Muscle layer of colon (tissue), 2 donors: Measurements from ENCODE around the gene PSMG1.
A peak's percentile ranks its signal among the peaks of the same experiment; 100 is the strongest.
"Not testable (repeated sequence)": the region's sequence is repeated elsewhere in the genome, so short reads cannot be mapped to it uniquely, and the experiment has no call there.

Experiments
- H3K27ac ChIP-seq: one replicate; pipeline ENCODE4 v1.7.0; 2013; ENCODE audit warnings: low read depth, mild to moderate bottlenecking, low read length, moderate library complexity
- H3K27me3 ChIP-seq, 2 donors: one replicate each; pipeline ENCODE4 v1.7.0; 2013; ENCODE audit warnings: low read length in 2 of 2, mild to moderate bottlenecking in 2 of 2; ENCODE audit not compliant: insufficient read depth in 2 of 2, control insufficient read depth in 1 of 2
- H3K36me3 ChIP-seq: one replicate; pipeline ENCODE4 v1.7.0; 2013; ENCODE audit warnings: mild to moderate bottlenecking, low read length; ENCODE audit not compliant: insufficient read depth
- H3K4me1 ChIP-seq: one replicate; pipeline ENCODE4 v1.7.0; 2013; ENCODE audit warnings: mild to moderate bottlenecking, low read length; ENCODE audit not compliant: insufficient read depth
- H3K4me3 ChIP-seq, 2 donors: one replicate each; pipeline ENCODE4 v1.7.0; 2013; ENCODE audit warnings: low read length in 2 of 2, low read depth in 1 of 2, mild to moderate bottlenecking in 1 of 2, moderate library complexity in 1 of 2
- H3K9ac ChIP-seq: one replicate; pipeline ENCODE4 v1.7.0; 2013; ENCODE audit warnings: low read length
- H3K9me3 ChIP-seq: one replicate; pipeline ENCODE4 v1.7.0; 2013; ENCODE audit warnings: mild to moderate bottlenecking, low read length
- donor health status: abdominal sarcoma.
- donor health status: Adenocarcinoma of cecum.

PSMG1 gene, protein sequence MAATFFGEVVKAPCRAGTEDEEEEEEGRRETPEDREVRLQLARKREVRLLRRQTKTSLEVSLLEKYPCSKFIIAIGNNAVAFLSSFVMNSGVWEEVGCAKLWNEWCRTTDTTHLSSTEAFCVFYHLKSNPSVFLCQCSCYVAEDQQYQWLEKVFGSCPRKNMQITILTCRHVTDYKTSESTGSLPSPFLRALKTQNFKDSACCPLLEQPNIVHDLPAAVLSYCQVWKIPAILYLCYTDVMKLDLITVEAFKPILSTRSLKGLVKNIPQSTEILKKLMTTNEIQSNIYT

DNA sequence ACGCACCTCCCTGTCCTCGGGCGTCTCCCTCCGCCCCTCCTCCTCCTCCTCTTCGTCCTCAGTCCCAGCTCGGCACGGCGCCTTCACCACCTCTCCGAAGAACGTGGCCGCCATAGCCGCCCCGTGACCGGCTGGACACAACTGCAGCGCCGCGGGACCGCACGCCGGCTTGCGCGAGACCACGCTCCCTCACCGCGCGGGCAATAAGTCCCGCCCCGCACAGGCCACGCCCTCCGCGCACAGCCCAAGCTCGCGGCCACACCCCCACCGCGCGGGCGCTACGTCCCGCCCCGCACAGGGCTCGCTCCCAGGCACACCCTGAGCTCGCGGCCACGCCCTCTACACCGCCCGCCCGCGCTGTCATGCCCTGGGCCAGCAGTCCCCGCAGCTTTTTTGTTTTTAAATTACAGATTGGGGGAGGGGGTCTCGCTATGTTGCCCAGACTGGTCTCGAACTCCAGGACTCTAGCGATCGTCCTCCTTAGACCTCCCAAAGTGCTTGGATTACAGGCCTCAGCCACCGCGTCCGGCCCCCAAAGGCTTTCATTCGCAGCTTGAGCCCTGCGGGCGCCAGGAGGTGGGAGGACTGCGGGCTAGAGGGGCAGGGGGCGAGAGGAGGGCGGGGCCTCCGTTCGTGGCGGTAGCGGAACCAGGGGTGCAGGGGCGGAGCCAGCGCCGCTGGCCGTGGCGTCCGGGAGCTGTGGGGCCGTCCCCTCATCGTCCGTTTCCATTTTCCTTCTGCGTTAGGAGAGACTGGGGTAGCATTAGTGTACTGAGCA, at the start of gene PSMG1:
Gene PSMG1, minus strand, starts transcription at position 180 of the 778 bp plus-strand sequence. Its CDS starts 66 bp downstream, at position 114.
- Histone ChIP-seq H3K4me3 (peak within 1 kb of the TSS; percentile 82), H3K9ac (peak within 1 kb of the TSS; percentile 72), H3K9me3 (no peaks in the 10 kb centered on the region), H3K27me3 (no peaks in the 10 kb centered on the region), H3K27ac (peak within 1 kb of the TSS; percentile 77), H3K4me1 (peaks cover 34% of the 10 kb centered on the region), H3K36me3 (no peaks in the 10 kb centered on the region)

DNA sequence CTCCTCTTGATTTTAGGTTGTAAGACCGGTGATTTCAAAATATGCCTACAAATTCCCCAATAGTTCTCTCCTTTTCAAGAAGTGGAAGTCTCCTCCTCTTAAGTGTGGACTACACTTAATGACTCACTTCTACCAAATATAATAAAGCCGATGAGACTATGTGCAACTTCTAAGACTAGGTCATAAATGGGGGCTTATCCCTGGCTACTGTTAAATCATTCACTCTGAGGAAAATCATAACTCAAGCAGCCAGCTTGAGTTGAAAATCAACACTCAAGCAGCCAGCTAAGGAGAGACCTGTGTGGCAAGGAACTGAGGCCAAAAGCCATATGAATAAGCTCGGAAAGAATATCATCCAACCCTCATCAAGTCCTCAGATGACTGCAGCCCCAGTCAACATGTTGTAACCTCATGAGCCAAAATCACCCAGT, 49.6 kb upstream of the PSMG1 start:
- Histone ChIP-seq H3K9me3 (no peaks in the 10 kb centered on the region), H3K4me3 (no peak overlapping the region), H3K27me3 (no peaks in the 10 kb centered on the region), H3K36me3 (peaks cover 37% of the 10 kb centered on the region), H3K9ac (no peak overlapping the region), H3K27ac (no peak overlapping the region), H3K4me1 (no peaks in the 10 kb centered on the region)

DNA sequence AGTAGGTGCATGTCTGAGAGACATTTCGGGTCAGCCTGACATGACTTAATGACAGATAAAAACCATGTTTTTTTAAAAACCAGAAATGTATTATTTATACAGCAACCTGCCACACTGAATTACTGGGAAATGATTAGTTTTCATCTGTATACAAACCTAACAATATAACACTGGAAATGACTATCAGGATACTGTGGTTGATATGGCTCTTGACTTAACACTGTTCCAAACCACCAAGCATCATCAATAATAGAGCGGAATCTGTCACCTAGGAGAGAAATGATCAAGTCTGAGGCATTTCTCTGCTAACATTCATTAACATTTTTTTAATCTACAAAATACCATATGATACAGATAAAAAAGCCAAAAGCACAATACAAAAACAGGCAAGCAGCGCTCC, 41.7 kb upstream of the PSMG1 start:
- no peak overlapping the region for H3K27ac ChIP-seq
- no peaks in the 10 kb centered on the region for H3K4me1 ChIP-seq
- H3K9ac ChIP-seq = no peak overlapping the region
- no peaks in the 10 kb centered on the region for H3K27me3 ChIP-seq
- peaks cover 30% of the 10 kb centered on the region for H3K36me3 ChIP-seq
- no peaks in the 10 kb centered on the region for H3K9me3 ChIP-seq
- H3K4me3 ChIP-seq = no peak overlapping the region

DNA sequence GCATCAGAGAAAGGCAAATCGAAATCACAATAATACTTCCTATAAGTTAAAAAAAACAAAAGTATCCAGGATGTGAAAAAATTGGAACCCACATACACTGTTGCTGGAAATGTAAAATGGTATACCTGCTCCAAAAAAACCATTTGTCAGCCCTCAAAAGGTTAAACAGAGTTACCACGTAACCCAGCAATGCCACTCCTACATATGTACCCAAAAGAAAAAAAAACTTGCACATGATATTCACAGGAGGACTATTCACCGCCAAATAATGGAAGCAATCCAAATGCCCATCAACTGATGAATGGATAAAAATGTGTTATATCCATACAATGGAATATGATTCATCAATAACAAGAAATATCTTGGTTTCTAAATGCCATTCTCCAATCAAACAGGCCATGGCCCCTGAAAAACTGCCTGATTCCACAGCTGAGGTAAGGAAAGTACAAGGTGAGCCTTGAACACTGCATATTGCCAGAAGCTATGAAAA, 38.8 kb upstream of the PSMG1 start:
- Histone ChIP-seq H3K27ac (no peak overlapping the region), H3K4me3 (no peak overlapping the region), H3K9me3 (no peaks in the 10 kb centered on the region), H3K36me3 (peaks cover 24% of the 10 kb centered on the region), H3K27me3 (no peaks in the 10 kb centered on the region), H3K4me1 (no peaks in the 10 kb centered on the region), H3K9ac (no peak overlapping the region)

DNA sequence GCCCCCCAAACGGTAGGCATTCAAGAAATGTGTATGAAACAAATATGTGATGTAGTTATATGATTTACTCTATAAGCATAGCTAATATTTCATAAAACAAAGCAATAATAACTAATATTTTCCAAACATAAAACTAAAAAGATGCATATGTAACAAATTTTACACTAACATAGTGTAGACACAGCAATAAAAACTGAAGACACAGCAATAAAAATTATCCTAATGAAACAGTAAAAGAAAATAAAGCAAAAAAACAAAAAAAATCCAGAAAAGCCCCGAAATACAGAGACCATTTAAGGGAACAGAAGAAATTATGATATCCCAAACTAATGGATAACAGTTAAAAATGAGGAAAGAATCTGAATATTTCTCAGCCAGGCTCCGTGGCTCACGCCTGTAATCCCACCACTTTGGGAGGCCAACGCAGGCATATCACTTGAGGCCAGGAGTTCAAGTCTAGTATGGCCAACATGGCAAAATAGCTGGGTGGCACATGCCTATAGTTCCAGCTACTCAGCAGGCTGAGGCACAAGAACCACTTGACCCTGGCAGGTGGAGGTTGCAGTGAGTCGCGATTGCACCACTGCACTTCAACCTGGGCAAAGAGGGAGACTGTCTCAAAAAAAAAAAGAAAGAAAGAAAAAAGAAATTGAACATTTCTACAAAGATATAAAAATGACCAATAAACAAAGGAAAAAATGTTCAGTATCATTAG, 38.2 kb upstream of the PSMG1 start:
- Histone ChIP-seq H3K27ac (no peak overlapping the region), H3K4me1 (no peaks in the 10 kb centered on the region), H3K36me3 (peaks cover 24% of the 10 kb centered on the region), H3K4me3 (no peak overlapping the region), H3K27me3 (no peaks in the 10 kb centered on the region), H3K9ac (no peak overlapping the region), H3K9me3 (no peaks in the 10 kb centered on the region)

DNA sequence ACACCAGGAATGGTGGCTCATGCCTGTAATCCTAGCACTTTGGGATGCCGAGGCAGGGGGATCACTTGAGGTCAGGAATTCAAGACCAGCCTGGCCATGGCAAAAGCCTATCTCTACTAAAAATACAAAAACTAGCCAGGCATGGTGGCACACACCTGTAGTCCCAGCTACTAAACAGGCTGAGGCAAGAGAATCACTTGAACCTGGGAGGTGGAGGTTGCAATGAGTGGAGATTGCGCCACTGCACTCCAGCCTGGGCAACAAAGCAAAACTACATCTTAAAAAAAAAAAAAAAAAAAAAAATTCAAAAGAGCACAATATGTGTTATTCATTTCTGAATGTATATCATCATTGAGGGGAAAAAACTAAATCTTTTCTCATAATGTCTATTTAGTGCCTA, 37.6 kb upstream of the PSMG1 start:
- H3K9me3 ChIP-seq, H3K4me3 ChIP-seq, H3K9ac ChIP-seq, H3K27me3 ChIP-seq, H3K27ac ChIP-seq, H3K4me1 ChIP-seq: not testable (repeated sequence)
- peaks cover 24% of the 10 kb centered on the region for H3K36me3 ChIP-seq

DNA sequence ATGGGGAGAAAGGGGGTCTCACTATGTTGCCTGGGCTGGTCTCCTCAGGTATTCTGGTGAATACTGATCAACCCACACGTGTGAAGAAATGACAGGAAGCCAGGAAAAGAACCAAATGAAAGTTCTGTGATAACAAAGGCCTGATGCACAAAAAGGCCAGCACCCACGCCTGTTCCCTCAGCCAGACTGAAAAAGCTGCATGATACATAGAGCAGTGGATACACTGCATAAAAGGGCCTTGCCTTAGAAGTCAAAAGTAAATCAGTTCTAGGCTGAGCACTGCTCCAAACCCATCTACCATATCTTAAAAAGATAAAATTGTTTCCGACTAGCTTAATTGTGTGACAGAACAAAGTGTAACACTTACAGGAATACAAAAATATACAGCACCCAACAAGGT, 36.9 kb upstream of the PSMG1 start:
- Histone ChIP-seq H3K4me1 (no peaks in the 10 kb centered on the region), H3K36me3 (peaks cover 24% of the 10 kb centered on the region), H3K27me3 (no peaks in the 10 kb centered on the region), H3K9me3 (no peaks in the 10 kb centered on the region), H3K27ac (no peak overlapping the region), H3K9ac (no peak overlapping the region), H3K4me3 (no peak overlapping the region)

DNA sequence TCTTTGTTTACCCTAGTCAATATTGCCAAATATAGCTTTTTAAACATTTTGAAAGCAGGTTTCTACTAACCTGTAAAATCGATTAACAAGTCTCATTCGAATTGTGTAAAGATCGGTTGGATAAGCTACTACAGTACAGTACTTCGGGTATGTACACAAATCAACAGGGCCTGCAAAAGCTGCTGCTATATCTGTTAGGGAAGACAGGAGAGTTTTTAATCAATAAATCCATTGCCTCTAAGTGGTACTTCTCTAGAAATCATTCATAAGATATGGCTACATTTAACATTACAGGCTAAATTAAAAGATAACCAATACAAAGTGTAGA, 34.8 kb upstream of the PSMG1 start:
- Histone ChIP-seq H3K9ac (no peak overlapping the region), H3K4me3 (no peak overlapping the region), H3K4me1 (no peaks in the 10 kb centered on the region), H3K9me3 (no peaks in the 10 kb centered on the region), H3K27me3 (no peaks in the 10 kb centered on the region), H3K36me3 (peaks cover 14% of the 10 kb centered on the region), H3K27ac (no peak overlapping the region)

DNA sequence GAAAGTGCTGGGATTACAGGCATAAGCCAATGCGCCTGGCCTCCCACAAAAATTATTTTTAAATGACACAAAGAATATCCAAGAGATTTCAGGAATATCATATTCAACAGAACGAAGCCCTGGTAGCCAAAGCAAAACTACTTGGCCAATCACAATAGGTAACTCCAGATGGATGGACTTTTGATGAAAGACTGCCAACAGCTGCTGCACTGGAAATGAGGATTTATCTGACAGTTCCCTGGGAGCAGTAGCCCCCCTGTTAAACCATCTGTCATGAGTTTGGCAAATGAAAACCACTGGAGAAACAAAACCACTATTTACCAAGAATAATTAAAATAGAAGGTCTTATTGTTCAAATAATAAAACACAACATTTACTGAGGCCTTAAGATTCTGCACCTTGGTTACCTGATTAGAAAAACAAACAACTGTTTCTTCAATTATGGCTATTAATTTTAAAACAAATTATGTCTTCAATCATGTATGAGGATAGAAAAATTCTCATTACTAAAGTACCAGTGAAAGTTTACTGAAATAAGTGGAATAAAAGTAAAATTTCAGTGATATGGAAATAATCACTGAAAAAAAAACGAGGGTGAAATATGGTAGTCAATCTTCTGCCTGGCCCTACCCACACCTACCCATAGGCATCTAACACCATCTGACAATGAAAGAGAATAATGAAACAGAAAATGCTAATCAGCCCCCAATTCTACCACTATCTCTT, 34.3 kb upstream of the PSMG1 start:
- H3K4me1 ChIP-seq = no peaks in the 10 kb centered on the region
- no peak overlapping the region for H3K4me3 ChIP-seq
- H3K36me3 ChIP-seq = peaks cover 14% of the 10 kb centered on the region
- H3K9ac ChIP-seq = no peak overlapping the region
- H3K27ac ChIP-seq = no peak overlapping the region
- no peaks in the 10 kb centered on the region for H3K27me3 ChIP-seq
- H3K9me3 ChIP-seq = no peaks in the 10 kb centered on the region

DNA sequence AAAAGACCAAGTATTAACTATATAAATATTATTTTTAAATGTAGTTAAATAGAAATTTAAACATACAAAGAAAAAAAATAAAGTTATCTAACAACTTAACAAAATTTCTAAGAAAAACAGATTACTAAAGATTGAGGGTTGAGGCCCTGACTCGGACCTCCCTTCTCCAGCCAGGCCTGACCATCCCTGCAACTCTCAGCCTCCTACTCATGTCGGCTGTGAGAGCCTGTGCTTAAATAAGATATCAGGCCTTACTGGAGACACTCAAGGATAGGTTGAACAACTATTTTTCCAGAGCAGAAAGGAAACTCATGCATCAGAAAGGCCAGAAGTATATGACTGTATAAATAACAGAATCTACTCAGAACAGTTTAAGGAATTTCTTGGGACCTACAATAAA, 33.0 kb upstream of the PSMG1 start:
- Histone ChIP-seq H3K27ac (no peak overlapping the region), H3K36me3 (peaks cover 14% of the 10 kb centered on the region), H3K9me3 (no peaks in the 10 kb centered on the region)

DNA sequence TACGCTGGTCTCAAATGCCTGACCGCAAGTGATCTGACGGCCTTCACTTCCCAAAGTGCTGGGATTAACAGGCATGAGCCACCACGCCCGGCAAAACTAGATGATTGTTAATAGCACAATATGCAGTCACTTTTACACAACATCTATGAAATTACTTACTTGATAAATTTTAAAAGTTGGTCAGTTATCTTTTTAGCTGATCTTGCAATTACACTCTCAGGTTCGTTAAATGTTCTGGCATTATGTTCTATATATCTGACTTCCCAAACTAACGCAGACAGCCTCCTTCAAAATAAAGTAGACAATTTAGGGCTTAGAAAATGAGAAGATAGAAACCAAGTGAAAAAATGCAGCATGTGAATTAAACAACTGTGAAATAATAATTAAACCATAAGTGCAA, 31.8 kb upstream of the PSMG1 start:
- H3K4me1 ChIP-seq = no peaks in the 10 kb centered on the region
- H3K36me3 ChIP-seq = peaks cover 17% of the 10 kb centered on the region
- H3K27ac ChIP-seq = no peak overlapping the region
- H3K9ac ChIP-seq = no peak overlapping the region
- H3K27me3 ChIP-seq = no peaks in the 10 kb centered on the region
- no peak overlapping the region for H3K4me3 ChIP-seq
- no peaks in the 10 kb centered on the region for H3K9me3 ChIP-seq

More for the DNA sequence above, 33.0 kb upstream of the PSMG1 start:
- H3K4me3 ChIP-seq = no peak overlapping the region
- no peaks in the 10 kb centered on the region for H3K4me1 ChIP-seq
- H3K27me3 ChIP-seq = no peaks in the 10 kb centered on the region
- H3K9ac ChIP-seq = no peak overlapping the region
